Measurements from ENCODE around the gene NTN1.
"Not testable (repeated sequence)": the region's sequence is repeated elsewhere in the genome, so short reads cannot be mapped to it uniquely, and the experiment has no call there.

Gene NTN1
- total RNA-seq, result 0.22 to 1.1 (median 0.96) reads per million in 3 experiments

DNA sequence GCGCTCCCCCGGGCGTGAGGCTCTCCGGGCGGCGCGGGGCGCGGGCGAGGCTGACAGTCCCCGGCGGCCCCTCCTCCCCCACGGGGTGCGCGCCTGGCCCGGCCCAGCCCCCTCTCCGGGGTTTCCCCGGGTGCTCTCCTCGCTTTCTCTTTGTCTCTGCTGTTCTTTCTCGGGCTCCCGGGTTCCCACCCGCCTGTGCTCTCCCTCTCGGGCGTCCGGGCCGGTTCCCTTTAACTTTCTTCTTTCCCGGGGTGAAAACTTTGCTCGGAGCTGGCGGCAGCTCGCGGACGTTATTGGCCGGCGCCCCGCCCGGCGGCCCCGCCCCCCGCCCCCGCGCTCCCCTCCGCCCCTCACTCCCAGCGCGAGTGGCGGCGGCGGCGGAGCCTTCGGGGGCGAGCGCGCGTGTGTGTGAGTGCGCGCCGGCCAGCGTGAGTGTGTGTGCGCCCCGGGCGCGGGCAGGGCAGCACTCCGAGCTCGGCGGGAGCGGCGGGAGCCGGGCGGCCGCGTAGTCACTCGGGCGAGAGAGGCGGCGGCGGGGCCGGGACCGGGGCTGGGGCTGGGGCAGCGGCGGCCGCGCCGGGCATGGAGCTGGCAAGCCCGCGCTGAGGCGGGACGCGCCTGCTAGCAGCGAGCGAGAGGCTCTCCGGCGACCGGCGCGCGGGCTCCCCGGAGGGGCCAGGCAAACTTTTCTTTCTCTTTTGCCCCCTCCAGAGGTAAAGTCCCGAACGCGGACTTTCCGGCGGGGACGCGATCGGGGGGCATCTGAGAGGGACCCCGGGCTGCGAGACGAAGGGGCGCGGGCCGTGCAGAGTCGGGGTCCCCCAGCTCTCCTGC lies at the start of gene NTN1:
TSS of gene NTN1 (plus strand) at position 353 of the 834 bp plus-strand sequence. CDS start 864 bp downstream, outside the sequence.
- peak; percentile 48 for DNase-seq

DNA sequence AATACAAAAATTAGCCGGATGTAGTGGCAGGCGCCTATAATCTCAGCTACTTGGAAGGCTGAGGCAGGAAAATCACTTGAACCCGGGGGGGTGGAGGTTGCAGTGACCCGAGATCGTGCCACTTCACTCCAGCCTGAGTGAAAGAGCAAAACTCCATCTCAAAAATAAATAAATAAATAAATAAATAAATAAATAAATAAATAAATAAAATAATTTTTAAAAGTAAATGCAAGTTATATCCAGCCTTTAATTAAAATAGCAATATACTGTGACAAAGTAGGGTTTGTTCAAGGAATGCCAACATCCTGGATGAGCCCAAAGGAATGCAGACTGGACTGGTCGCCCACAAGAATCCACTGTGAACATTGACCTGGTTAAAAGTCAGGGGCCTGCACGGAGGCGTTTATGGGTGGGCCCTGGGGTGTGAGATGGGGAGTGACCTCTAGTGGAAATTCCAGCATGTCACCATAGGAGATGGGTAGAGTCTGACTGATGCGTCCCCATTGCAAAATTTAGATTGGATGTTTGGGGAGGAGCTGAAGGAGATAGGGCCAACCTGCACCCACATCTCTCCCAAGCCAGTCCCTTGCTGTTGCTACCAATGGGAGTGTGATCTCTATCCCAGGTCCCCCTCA lies 46.1 kb upstream of the NTN1 start:
- DNase-seq, result no peak

DNA sequence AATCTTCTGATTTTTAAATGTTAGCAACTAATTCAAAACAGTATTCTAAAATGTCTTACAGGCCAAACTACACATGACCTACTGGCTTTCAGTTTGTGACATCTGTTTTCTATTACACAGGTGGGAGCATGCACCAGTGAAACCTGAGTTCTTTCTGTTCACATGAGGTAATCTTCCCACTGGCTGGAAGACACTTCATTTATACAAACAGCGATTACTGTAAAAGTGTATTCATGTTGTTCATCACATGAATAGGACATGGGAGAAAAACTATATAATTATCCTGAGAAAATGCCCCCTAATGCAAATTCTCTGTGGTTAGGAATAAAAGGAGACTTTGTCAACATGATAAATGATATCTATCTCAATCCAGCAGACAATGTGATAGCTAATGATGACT lies 44.7 kb upstream of the NTN1 start:
- no peak for DNase-seq

DNA sequence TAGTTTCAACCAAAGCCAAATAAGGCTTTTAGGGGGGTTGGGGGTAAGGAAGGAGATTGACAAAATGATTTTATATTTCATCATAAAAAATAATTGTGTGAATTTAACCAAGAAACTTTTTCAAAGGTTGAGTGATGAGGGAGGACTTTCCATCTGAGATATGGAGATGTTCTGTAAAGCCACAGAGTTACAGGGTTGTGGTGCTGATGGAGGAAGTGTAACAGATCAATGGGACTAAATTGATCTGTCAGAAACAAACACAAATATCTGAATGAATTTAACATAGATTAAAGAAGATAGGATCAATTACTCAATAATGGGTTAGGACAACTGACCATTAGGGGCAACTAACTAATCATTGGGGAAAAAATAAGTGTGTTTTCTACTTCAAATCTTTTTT lies 41.6 kb upstream of the NTN1 start:
- no peak for DNase-seq

DNA sequence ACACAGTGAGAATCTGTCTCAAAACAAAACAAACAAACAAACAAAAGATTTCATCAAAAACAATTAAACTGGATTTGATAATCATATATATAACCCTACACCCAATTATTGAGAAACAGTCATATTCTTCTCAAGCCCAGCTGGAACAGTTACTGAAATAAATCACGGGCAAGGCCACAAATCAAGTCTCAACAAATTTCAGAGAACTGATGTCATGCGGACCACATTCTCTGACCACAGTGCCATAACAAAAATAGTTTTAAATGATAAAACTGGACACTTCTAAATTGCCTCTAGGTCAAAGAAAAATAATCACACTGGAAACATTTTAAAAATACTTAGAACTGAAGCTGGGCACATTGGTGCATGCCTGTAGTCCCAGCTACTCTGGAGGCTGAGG lies 39.9 kb upstream of the NTN1 start:
- no peak for DNase-seq

DNA sequence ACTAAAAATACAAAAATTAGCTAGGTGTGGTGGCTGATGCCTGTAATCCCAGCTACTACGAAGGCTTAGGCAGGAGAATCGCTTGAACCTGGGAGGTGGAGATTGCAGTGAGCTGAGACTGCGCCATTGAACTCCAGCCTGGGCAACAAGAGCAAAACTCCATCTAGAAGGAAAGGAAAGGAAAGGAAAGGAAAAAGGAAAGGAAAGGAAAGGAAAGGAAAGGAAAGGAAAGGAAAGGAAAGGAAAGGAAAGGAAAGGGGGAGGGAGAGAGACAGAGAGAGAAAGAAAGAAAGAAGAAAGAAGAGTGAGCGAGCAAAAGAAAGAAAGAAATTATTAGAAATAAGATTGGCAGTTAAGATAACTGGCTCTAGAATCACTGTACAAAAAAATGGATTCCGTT lies 37.1 kb upstream of the NTN1 start:
- not testable (repeated sequence) for DNase-seq

DNA sequence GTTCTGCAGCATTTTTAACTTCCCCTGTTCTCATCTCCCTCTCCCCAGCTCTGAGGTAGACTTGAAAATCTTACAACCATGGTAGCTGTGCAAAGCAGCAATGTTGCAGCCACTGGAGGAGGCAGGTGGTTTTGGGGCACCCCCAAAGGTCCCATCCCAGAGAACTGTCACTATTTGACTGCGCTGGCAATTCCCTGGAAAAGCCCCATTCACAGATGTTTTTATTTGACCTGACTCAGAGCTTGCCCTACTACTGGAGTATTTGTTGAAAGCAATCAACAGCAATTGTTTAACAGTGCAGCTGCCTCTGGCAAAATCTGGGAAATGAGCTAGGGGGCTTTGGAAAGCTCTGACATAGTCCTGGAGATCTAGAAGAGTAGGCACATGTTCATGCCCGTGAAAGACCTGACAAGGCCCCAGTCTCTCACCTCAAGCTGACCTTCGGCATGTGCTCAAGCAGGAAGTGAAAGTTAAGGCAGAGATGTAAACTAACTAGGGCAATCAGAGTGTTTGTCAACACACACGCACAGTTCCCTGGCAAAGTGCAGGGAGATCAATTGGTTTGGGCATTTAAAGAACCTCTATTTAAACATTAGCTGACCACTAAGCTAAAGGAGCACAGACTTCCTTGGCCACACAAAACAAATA lies 36.1 kb upstream of the NTN1 start:
- no peak for DNase-seq

DNA sequence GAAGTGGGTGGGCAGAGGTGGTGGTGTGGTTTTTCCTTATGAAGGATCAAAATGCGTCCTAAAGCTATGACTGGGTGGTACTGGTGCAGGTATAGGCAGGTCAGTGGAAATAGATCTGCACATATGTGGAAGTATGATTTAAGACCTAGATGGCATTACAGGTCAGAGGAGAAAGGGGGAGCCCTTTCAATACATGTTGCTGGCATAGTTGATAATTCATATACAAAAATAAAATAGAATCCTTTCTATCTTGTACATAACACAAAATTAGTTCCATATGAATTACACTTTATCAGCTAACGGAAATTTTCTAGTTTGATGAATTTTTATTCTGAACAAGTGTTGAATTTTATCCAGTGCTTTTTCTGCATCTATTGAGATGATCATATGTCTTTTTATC lies 35.0 kb upstream of the NTN1 start:
- no peak for DNase-seq

DNA sequence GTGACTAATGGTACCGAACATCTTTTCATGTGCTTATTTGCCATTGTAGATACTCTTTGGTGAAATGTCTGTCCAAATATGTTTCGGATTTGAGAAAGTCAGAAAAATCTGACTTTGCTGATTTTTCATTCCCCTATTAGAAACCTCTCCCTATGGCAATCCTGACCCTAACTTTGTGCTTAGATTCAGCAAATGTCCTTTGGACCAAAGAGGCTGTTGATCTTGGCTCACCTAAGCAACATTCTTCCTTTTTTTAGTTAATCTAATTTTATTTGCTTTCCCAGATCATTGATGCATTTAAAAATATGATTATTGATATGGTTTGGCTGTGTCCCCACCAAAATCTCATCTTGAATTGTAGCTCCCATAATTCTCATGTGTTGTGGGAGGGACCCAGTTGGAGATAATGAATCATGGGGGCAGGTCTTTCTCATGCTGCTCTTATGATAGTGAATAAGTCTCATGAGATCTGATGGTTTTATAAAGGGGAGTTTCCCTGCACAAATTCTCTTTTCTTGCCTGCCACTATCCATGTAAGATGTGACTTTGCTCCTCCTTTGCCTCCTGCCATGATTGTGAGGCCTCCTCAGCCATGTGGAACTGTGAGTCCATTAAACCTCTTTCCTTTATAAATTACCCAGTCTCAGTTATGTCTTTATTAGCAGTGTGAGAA lies 32.9 kb upstream of the NTN1 start:
- not testable (repeated sequence) for DNase-seq

DNA sequence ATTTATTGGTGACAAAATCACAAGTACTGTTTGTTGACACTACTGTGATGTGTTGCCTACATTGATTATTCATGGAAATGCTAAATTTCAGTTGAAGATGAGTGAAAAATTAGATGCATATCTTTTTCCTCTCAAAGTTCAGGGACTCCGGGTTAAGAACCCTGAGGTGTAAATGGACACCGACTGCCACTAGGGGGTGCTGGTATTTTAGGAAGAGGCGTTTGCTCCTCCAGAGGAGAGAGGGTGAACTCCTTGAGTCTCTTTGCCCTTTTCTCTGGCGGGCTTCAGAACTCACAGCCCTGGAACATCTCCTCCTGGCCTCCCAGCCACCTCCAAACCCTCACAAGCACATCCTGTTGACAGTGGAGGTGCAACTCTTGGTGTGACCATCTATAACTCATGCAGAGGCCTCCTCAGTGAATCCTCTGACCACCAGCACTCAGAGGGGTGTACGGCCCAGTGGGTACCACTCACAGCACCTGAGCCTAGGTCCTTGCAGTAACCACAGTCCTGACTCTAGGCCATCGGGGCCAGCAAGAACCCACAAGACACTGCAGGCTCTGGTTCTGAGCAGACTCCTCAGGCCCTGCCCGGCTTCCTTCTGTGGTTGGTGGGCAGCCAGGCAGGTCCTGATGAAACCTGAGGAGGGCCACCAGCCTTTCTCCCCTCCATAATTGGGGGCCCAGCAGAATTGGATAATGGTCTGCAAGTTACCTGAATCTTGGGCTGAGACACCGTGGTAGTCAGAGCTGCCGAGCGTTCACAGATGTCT lies 29.6 kb upstream of the NTN1 start:
- peak; percentile 54 for DNase-seq

DNA sequence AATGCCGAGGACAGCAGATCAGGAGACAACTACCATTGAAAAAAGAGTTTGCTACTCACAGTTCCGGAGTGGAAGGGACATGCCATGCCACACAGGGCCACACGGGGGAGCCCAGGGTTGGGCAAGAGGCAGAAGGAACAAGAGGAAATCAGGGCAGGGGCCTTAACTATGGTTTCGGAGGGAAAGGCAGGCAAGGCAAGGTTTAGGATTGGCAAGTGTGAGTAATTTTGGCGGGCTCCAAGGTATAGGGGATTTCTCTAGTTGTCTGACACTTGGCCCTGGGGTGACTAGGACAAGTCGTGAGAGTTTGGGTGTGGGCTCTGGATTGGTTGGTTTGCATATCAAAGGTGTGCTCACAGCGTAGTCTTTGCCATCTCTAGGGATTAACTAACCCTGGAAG lies 27.0 kb upstream of the NTN1 start:
- DNase-seq, result peak; percentile 33

DNA sequence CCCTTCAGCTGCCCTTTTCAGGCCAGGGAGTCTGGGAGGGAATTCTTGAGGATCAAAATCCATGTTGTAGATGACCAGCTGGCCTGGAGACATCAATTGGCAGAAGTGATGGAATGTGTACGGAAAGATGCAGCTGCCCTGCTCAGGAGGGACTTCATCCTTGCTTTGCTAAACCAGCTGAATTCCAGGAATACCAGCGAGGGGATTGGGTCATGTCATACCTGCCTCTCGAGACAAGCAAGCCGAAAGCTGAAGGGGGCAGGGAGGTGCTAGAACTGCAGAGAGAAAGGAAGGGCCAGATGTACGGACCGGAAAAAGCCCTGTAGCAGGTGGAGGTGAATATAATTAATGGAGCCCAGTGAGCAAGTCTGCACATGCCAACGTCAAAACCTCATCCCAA lies 25.6 kb upstream of the NTN1 start:
- DNase-seq, result no peak

DNA sequence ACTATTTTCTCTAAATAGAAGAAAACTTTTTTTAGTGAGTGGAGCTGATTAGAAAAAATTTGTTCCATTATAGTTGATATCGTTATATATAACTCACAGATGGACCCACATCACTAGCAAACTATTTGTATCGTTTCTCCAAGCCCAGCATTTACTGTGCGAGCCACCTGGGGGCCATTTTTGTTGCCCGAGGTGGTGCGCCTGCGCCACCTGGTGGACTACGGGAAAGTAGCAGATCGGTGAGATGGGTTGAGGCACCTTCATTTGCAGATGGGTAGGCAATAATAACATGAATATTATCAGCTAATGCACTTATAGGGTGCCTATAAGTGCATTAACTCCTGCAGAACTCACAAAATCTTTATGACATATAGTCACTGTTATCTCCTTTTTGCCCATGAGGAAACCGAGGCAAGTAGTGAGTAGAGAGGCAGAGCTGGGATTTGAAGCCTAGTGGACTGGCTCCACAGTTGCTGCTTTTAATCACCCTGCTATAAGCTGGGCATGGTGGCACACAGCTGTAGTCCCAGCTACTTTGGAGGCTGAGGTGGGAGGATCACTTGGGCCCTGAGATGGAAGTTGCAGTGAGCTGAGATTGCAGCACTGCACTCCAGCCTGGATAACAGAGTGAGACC lies 23.2 kb upstream of the NTN1 start:
- peak; percentile 67 for DNase-seq

DNA sequence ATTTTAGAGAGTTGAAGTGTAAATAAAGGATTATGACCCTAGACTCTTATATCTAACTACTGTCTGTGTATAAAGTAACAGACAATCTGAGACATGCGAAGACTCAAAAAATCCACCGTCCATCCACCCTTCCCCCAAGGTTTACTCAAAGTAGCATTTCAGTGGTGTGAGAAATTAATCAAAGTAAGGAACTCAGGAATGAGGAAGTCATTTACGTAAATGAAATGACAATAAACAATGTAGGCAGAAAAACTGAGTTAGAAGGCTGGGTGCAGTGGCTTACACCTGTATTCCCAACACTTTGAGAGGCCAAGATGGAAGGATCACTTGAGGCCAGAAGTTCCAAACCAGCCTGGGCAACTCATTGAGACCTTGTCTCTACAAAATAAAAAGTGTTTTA lies 19.8 kb upstream of the NTN1 start:
- DNase-seq, result no peak

DNA sequence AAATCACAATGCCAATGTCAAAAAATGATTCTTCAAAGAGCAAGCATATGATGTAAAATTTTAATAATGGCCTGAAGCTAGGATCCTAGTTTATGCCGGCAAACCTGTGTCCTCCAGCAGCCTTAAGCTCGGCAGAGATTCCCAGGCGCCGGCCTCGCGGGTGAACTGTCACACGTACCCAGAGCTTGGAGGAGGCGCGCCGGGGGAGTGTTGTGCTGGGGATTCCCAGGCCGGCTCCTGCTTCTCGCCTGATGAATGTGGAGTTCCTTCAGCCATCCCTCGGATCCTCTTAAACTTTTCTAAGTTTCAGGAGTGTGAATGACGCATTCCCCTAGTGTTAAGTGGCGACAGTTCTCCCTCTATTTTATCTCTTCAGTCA lies 19.1 kb upstream of the NTN1 start:
- no peak for DNase-seq

DNA sequence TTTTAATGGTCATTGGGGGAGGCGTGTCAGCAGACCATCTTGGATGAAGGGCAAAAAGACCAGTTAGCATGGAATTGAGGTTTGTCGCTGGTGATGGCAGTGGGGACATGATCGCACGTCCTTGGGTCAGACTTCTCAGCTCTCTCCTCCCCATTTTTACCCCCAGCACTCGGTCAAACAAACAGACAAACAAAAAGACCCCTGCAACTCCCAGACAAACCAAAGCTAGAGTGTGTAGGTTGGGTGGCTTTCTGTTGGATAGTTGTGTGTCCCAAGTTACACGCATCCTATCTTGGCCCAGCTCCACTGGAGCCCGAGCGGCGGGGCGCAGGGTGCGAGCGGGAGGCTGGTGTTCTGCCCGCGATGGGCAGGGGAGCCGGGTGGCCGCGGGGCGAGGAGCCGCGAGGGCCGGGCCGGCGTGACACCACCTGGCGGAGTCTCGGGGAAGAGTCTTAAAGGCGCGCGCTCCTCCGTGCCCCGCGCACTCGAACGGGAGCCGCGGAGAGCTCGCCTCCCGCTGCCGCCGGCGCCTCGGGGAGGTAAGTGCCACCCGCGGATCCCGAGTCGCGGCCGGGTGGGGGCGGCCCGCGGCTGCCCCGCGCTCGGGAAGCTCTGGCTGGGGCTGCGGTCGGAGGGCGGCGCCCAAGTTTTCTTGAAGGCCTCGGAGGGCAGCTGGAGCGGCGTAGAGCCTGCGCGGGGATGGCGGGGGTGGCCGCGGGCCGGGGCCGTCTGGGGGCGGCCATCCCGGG lies 18.5 kb upstream of the NTN1 start:
- DNase-seq, result no peak

DNA sequence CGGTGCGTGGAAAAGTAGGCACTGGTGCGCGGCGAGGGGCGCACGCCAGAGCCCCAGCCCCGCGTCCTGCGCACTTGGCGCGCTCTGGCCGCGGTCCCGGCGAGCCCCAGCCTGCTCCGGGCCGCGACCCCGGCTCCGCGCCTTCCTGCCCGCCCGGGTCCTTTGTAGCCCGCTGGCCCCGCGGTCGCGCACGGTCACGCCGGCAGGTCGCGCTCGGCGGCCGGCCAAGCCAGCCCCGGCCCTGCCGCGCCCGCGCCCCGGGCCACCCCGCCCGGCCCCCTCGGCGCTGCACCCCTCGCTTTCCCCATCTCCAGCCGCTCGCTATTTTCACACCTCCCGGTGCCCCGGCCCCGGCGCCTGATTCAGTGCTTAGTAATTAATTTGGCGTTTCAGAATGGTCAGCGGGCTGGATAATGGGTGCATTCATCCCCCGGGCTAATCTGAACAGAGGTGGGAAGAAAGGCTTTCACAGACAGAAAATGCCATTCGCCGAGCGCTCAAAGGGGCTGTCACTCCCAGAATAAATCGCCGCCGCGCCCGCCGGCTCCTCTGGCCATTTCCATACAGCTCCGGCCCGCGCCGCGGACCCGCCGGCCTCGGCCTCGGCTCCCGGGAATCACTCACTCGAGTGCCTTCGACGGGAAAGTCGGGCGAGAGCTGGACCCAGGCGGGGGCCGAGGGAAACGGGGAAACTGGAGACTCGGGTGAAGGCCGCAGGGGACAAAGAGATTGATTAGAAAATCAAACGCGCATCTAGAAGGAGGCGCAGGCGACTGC lies 17.8 kb upstream of the NTN1 start:
- no peak for DNase-seq

DNA sequence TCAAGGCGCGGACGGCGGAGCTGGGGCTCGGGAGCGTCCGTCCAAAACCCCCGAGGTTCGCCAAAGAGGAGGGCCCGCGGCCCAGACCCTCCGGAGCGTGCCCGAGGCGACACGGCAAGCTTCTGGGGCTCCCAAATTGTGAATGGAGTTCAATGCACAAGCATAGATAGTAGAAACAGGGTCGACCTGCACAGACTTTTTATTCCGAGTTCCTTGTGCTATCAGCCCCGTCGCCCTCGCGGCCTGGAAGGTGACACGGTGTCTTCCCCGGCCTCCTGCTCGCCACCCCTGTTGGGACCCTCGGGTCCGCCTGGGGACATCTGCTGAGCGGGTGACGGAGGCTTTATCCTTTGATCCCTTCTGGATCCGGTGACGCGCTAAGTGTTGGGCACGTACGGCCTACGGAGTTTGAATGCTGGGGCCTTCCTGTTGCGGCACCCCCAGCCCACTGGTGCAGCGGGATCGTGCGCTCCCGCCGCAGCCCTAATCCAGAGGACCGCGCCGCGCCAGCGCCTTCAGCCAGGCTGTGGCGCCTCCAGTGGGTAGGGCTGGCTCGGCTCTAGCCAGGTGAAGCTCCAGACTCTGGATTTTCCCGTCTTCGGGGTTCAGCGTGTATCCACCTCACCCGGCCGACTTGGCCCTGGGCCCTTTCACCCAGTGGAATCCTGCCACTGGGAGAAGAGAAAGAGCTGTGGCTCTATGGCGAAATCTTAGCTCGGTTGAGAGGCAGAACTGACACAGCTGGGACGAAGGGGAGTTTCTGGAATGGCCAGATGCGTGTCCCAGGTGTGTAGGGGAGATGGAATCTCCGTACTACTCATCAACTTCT lies 17.0 kb upstream of the NTN1 start:
- DNase-seq, result no peak

DNA sequence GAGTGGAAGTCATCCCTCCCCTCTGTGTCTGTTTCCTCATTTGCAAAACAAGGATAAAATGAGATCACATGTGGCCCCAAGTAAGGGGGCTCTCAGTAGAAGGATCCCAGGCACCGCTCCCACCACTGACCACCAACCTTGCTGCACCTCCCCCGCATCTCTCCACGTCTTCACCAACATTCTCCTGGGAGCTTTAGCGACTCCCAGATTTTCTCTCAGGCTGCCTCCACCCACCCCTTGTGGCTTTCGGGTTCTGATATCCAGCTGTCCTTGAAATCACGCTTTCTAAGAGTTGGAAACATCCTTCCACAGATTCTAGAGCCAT lies 16.4 kb upstream of the NTN1 start:
- no peak for DNase-seq

Measured in central memory CD4-positive, alpha-beta T cell (primary cell).